Measurements from ENCODE around the gene CCDC136. TPM values are rescaled to one million over a fixed set of nuclear protein-coding genes. Genes with fewer than 3 reads are reported as not detected.
A peak's percentile ranks its signal among the peaks of the same experiment; 100 is the strongest.

The CCDC136 gene
- total and polyA plus RNA-seq, 12 donors = 1.8 to 14.4 (median 8.0) TPM

GRCh38 chr7:128846781-128847444, 55.1 kb downstream of the CCDC136 start:
- intact Hi-C loops (cut with DNase I) = no loop called here
- no peaks in the 10 kb centered on the region for H3K9me3 ChIP-seq
- no peak for TF ChIP-seq CTCF (IDR thresholded peaks at IDR 0.05)
- H3K27me3 ChIP-seq = no peaks in the 10 kb centered on the region
- no peak overlapping the region for H3K4me3 ChIP-seq
- no peak overlapping the region for H3K27ac ChIP-seq
- H3K36me3 ChIP-seq = peaks cover 0 to 100% (median 79%) of the 10 kb centered on the region in 9 donors
- DNase-seq = peak in 1 of 2 donors; percentile 6
- ATAC-seq = no peak
- peaks cover 0 to 6% (median 0%) of the 10 kb centered on the region in 9 donors for H3K4me1 ChIP-seq
- 83 to 85% methylated on average over 14 of the region's 14 CpGs for WGBS, 2 donors

- intact Hi-C loops (cut with DNase I) = no loop called here
- peak in 1 of 2 donors; percentile 10 for DNase-seq
- ATAC-seq = peak in 1 of 8 donors; percentile 0
- no peak overlapping the region for H3K27ac ChIP-seq
- H3K9me3 ChIP-seq = no peaks in the 10 kb centered on the region
- 90 to 92% methylated on average over 17 of the region's 17 CpGs for WGBS, 2 donors
- no peak overlapping the region for H3K4me3 ChIP-seq
- H3K36me3 ChIP-seq = peaks cover 0 to 100% (median 82%) of the 10 kb centered on the region in 9 donors
- peaks cover 0 to 4% (median 0%) of the 10 kb centered on the region in 9 donors for H3K4me1 ChIP-seq
- no peak for TF ChIP-seq CTCF (IDR thresholded peaks at IDR 0.05)
- H3K27me3 ChIP-seq = no peaks in the 10 kb centered on the region
Measured at GRCh38 chr7:128847721-128848211, 56.0 kb downstream of the CCDC136 start.

DNA sequence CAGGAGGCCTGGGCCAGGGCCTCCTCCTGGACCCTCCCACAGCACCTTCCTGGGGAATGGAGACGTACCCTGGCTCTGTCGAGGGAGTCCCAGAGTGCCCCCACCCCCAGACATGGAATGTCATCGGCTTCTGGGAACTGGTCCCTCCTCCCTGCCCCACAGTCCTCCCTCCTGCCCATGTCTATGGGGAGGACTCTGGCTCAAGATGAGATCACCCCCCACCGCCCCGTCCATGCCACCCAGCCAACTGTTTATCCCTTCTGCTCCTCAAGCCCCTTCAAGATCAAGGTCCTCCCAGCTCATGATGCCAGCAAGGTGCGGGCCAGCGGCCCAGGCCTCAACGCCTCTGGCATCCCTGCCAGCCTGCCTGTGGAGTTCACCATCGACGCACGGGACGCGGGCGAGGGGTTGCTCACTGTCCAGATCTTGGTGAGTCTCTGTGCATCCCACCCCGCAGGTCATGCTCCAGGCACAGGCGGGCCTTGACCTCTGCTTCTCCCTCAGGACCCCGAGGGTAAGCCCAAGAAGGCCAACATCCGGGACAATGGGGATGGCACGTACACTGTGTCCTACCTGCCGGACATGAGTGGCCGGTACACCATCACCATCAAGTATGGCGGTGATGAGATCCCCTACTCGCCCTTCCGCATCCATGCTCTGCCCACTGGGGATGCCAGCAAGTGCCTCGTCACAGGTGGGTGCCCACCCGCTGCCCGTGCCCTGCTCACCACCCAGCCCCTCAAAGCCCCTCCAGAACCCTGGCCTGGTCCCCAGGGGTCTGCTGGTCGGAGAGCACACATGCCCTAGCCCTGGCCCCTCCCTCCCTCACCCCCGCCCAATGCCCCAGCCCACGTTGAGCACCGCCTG, 56.8 kb downstream of the CCDC136 start:
- Histone ChIP-seq H3K9me3 (no peaks in the 10 kb centered on the region), H3K4me3 (no peak overlapping the region), H3K27ac (no peak overlapping the region), H3K36me3 (peaks cover 0 to 100% (median 82%) of the 10 kb centered on the region in 9 donors), H3K4me1 (peaks cover 0 to 10% (median 0%) of the 10 kb centered on the region in 9 donors), H3K27me3 (no peaks in the 10 kb centered on the region)
- DNase-seq = peak in 1 of 2 donors; percentile 8
- intact Hi-C loops (cut with DNase I) = no loop called here
- WGBS, 2 donors = 87 to 91% methylated on average over 31 of the region's 31 CpGs
- no peak for TF ChIP-seq CTCF (IDR thresholded peaks at IDR 0.05)
- peak in 2 of 8 donors; percentile 1 to 3 for ATAC-seq

- Histone ChIP-seq H3K27me3 (no peaks in the 10 kb centered on the region), H3K9me3 (no peaks in the 10 kb centered on the region), H3K27ac (no peak overlapping the region), H3K4me1 (peaks cover 0 to 14% (median 0%) of the 10 kb centered on the region in 9 donors), H3K4me3 (no peak overlapping the region), H3K36me3 (peaks cover 0 to 100% (median 82%) of the 10 kb centered on the region in 9 donors)
- ATAC-seq (no peak), DNase-seq (peak in 1 of 2 donors; percentile 5)
- intact Hi-C loops (cut with DNase I) = no loop called here
- no peak for TF ChIP-seq CTCF (IDR thresholded peaks at IDR 0.05)
- 90 to 95% methylated on average over 16 of the region's 16 CpGs for WGBS, 2 donors
Measured at GRCh38 chr7:128849156-128849515, 57.4 kb downstream of the CCDC136 start.

Measured in heart right ventricle (tissue), 16 donors.